ACC112 (cell line): Measurements from ENCODE around the gene OXER1.

Experiments used
- H2AFZ ChIP-seq: fragments of 200-600 bp; sonication (generic); one replicate; pipeline ENCODE4 v1.6.0; 2017; ENCODE audit warnings: antibody characterized with exemption, low read length; ENCODE audit not compliant: unreplicated experiment
- H3K27ac ChIP-seq: fragments of 200-600 bp; sonication (generic); 2 replicates; pipeline ENCODE4 v1.5.1; 2014; ENCODE audit warnings: low read depth, mild to moderate bottlenecking, antibody characterized with exemption, low read length, moderate library complexity
- H3K27me3 ChIP-seq: fragments of 200-600 bp; sonication (generic); 2 replicates; pipeline ENCODE4 v1.6.1; 2014; ENCODE audit warnings: mild to moderate bottlenecking, antibody characterized with exemption, low read length, moderate library complexity, mixed read lengths; ENCODE audit not compliant: insufficient read depth
- H3K36me3 ChIP-seq: fragments of 200-600 bp; sonication (generic); 2 replicates; pipeline ENCODE4 v1.6.1; 2016; ENCODE audit warnings: mild to moderate bottlenecking, antibody characterized with exemption, low read length, moderate library complexity, mixed read lengths; ENCODE audit not compliant: insufficient read depth
- H3K4me1 ChIP-seq: fragments of 200-600 bp; sonication (generic); one replicate; pipeline ENCODE4 v1.6.1; 2016; ENCODE audit warnings: low read length, mixed read lengths; ENCODE audit not compliant: insufficient read depth, unreplicated experiment, control insufficient read depth
- H3K4me3 ChIP-seq: fragments of 200-600 bp; sonication (generic); 2 replicates; pipeline ENCODE4 v1.5.1; 2014; ENCODE audit warnings: mild to moderate bottlenecking, low read depth, low read length
- H3K79me2 ChIP-seq: fragments of 200-600 bp; sonication (generic); one replicate; pipeline ENCODE4 v1.6.0; 2016; ENCODE audit warnings: low read length; ENCODE audit not compliant: control insufficient read depth, unreplicated experiment, insufficient read depth

The OXER1 gene

DNA sequence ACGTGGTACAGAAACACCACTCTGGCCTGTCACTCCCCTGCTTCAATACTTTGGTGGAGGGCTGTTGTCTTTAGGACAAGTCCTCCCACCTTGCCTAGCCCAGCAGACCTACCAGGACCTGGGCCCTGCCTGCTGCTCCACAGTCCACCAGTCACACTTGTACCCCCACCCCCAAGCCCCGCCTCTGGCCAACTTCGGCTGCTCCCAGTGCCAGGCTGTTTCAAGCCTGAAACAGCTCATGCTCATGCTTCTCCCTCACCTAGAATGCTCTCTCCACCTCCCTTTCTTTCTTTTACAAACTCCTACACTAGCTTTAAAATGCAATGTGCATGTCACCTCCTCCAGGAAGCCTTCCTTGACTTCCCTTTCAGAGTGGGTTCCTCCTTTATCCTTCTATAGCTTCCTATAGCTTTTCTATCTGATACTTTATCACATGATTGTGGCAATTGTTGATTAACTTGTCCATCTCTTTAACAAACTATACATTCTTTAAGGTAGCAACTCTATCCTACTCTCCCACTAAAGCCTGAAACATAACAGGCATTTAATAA, 4.8 kb upstream of the OXER1 start:
- no peaks in the 10 kb centered on the region for H3K36me3 ChIP-seq
- no peak overlapping the region for H2AFZ ChIP-seq
- no peaks in the 10 kb centered on the region for H3K4me1 ChIP-seq
- H3K27me3 ChIP-seq = no peaks in the 10 kb centered on the region
- no peak overlapping the region for H3K27ac ChIP-seq
- no peaks in the 10 kb centered on the region for H3K79me2 ChIP-seq
- no peak overlapping the region for H3K4me3 ChIP-seq

DNA sequence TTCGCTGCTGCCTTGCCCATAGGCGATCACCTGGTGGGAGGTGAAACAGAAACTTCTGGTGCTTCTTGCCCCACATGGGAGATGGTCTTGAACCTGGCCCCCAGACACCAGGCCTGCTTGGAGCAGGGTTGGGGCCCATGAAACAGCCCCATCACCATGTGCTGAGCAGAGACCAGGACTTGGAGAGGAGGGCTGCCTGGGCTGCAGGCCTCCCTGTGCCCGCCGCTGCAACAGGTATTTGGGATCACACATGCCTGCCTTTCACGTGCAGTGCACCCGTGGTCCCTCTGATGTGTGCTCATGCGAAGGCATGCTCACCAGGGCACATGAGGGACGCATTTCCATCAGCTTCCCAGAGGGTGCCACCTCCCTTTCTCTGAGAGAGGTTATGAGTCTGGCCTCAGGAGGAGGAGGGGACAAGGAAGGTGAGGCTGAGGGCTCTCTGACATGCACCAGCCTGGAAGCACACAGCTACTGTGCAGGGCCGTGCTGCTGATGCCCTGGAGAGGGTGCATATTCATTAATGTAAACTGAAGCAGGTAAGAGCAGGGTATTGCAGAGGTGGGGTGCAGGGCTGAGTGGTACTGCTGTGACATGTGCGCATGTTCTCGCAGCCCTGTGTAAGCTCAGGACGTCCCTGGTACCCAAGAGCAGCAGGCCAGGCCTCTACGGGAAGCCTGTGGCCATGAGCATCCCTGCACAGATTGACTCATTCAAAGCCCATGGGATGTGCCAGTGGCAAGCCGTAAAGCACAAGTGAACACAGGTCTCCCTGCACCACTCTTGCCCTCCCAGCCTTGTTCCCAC, 4.2 kb upstream of the OXER1 start:
- H3K27me3 ChIP-seq = no peaks in the 10 kb centered on the region
- H2AFZ ChIP-seq = no peak overlapping the region
- H3K79me2 ChIP-seq = no peaks in the 10 kb centered on the region
- no peak overlapping the region for H3K4me3 ChIP-seq
- H3K4me1 ChIP-seq = no peaks in the 10 kb centered on the region
- no peak overlapping the region for H3K27ac ChIP-seq
- no peaks in the 10 kb centered on the region for H3K36me3 ChIP-seq

GRCh38 chr2:42767080-42767898, 3.4 kb upstream of the OXER1 start:
- H3K36me3 ChIP-seq = no peaks in the 10 kb centered on the region
- H3K27ac ChIP-seq = no peak overlapping the region
- H3K4me1 ChIP-seq = no peaks in the 10 kb centered on the region
- H3K4me3 ChIP-seq = no peak overlapping the region
- H2AFZ ChIP-seq = no peak overlapping the region
- H3K79me2 ChIP-seq = no peaks in the 10 kb centered on the region
- no peaks in the 10 kb centered on the region for H3K27me3 ChIP-seq

GRCh38 chr2:42765686-42766085, 1.8 kb upstream of the OXER1 start:
- Histone ChIP-seq H3K4me3 (no peak overlapping the region), H3K36me3 (no peaks in the 10 kb centered on the region), H3K79me2 (no peaks in the 10 kb centered on the region), H3K27me3 (no peaks in the 10 kb centered on the region), H3K27ac (no peak overlapping the region), H2AFZ (no peak overlapping the region), H3K4me1 (no peaks in the 10 kb centered on the region)

DNA sequence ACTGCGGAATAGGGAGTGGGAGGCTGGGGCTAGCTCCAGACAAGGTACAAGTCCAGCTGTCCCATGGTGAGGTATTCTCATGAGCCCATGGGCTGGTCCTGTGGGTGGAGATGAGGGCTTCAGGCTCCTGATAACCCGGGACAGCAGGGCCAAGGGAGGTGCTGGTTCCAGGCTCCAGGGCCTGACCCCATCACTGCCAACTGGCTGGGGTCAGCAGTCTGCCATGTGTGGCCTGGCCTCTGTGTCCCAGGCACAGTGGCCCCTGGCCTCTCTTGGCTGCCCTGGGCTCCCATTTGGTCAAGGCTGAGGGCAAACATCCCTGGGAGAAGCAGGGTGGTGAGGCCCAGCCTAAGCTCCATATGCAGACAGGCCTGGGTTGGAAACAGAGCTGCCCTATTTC, 966 bp upstream of the OXER1 start:
- no peaks in the 10 kb centered on the region for H3K79me2 ChIP-seq
- no peak overlapping the region for H2AFZ ChIP-seq
- H3K36me3 ChIP-seq = no peaks in the 10 kb centered on the region
- H3K4me1 ChIP-seq = no peaks in the 10 kb centered on the region
- no peaks in the 10 kb centered on the region for H3K27me3 ChIP-seq
- H3K4me3 ChIP-seq = no peak overlapping the region
- H3K27ac ChIP-seq = no peak overlapping the region

DNA sequence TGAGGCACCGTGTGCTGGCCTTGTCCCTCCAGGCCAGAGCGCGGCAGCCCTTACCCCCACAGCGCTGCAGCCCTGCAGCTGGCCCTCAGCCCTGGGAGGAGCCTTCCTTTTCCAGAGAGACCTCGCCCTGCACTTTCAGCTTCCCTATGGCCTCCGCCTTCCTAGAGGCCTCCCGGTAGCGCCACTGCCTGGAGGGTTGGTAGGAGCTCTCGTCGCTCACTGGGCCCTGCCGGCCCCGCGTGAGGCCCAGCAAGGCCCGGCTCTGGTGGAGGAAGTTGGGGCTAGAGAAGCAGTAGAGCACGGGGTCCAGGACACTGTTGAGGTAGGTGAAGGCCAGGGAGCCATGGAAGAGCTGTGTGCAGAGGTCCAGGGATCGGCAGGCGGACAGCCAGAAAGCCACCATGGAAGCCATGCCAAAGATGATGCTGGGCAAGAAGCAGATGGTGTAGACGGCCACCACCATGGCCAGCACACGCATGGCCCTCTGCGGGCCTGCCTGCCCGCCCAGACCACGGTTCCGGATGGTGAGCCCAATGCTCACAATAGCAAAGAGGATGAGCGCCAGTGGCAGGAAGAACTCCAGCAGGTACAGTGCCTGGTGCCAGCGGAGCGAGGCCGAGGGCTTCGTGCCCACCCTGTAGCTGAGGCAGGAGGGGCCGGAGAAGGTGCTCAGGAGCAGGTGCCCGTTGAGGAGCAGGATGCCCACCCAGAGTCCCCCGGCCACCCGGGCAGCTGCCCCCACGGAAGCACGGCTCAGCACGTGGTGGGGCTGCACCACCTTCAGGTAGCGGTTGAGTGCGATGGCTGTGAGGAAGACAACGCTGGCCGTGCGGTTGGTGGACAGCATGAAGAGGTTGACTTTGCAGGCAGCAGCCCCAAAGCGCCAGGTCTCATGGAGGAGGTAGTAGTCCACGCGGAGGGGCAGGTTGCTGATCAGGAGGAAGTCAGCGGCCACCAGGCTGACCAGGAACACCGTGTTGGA, 821 bp downstream of the OXER1 start:
- H3K27me3 ChIP-seq = no peaks in the 10 kb centered on the region
- H3K4me1 ChIP-seq = no peaks in the 10 kb centered on the region
- H3K27ac ChIP-seq = no peak overlapping the region
- no peak overlapping the region for H2AFZ ChIP-seq
- H3K36me3 ChIP-seq = no peaks in the 10 kb centered on the region
- H3K4me3 ChIP-seq = no peak overlapping the region
- no peaks in the 10 kb centered on the region for H3K79me2 ChIP-seq

DNA sequence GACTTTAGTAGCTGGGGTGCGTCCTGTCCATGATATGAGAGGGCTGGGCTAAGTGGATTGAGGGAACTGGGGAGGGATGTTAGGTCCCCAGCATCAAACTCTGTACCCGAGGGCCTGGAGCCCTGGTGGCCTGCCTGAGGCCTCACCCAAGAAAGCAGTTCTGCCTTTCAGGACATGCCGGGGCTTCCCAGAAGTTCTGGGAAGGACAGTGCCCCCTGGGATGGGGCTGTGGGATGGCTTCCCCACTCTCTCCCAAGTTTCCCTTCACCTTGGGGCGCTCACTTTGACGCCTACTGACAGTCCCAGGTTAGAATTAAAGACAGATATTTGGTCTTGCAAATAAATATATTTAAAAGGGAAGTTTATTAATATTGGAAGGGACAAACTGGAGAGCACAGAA, 1.8 kb downstream of the OXER1 start:
- no peaks in the 10 kb centered on the region for H3K27me3 ChIP-seq
- H3K4me1 ChIP-seq = no peaks in the 10 kb centered on the region
- no peak overlapping the region for H3K4me3 ChIP-seq
- no peaks in the 10 kb centered on the region for H3K36me3 ChIP-seq
- no peak overlapping the region for H3K27ac ChIP-seq
- H3K79me2 ChIP-seq = no peaks in the 10 kb centered on the region
- no peak overlapping the region for H2AFZ ChIP-seq

DNA sequence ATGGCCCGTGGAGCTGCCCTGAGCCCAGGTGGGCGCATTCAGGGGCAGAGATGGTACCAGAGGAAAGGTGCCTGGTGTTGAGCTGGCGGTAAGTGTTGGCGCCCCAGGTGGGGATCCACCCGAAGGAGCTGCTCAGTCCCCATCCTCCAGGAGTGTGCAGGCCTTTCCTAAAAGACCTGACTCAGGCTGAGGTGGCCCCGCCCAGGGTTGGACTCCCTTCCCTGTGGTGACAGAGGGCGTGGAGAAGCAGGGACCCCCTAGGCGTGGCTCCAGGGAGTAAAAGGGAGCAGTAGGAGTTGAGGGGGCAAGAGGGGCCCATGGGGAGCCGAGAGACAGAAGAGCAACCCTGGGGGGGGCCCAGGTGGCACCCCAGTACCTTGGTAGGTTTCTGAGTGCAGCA, 2.4 kb downstream of the OXER1 start:
- H3K4me1 ChIP-seq = no peaks in the 10 kb centered on the region
- no peak overlapping the region for H2AFZ ChIP-seq
- no peaks in the 10 kb centered on the region for H3K27me3 ChIP-seq
- no peaks in the 10 kb centered on the region for H3K79me2 ChIP-seq
- no peak overlapping the region for H3K4me3 ChIP-seq
- H3K36me3 ChIP-seq = no peaks in the 10 kb centered on the region
- no peak overlapping the region for H3K27ac ChIP-seq

DNA sequence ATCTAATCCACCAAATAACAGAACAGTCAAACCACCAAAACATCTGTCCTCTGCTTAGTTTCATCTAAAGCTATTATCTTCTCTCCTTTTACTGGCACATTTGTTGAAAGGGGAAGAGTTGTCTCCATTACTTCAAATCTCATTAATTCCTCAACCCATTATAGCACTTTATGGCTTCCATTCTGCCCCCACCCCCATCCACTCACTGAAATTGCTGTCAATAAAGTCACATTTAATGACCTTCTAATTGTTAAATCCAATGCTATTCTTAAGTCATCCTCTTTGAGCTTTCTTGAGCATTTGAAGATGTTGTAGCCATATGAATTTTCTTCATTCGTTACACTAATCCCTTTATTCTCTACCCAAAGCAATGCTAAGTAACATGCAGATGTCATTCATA, 5.2 kb downstream of the OXER1 start:
- Histone ChIP-seq H3K79me2 (no peaks in the 10 kb centered on the region), H2AFZ (no peak overlapping the region), H3K36me3 (no peaks in the 10 kb centered on the region), H3K27me3 (no peaks in the 10 kb centered on the region), H3K4me3 (no peak overlapping the region), H3K4me1 (no peaks in the 10 kb centered on the region), H3K27ac (no peak overlapping the region)
